ENCODE results near the gene PPP1R27.

The PPP1R27 gene, protein sequence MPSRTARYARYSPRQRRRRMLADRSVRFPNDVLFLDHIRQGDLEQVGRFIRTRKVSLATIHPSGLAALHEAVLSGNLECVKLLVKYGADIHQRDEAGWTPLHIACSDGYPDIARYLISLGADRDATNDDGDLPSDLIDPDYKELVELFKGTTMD

DNA sequence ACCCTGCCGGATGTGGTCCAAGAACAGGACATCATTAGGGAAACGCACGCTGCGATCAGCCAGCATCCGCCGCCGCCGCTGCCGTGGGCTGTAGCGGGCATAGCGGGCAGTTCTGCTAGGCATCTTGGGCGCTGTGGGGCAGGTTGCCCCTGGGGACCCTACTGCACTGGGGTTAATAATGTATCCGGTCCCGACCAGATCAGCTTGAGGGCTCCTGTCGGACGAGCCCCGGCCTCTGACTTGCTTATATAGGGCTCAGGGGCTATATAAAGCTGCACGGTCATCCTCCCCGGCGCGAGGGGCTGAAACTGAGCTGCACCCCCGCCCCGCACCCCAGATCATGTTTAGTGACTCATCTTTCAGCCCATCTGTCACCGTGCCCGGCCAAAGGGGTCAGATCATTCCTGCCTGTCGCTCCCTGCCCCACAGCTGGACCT, at the start of gene PPP1R27:
PPP1R27 (minus strand) TSS at position 220 of the 437 bp plus-strand sequence; CDS start at position 123, 97 bp downstream.
- Mint-ChIP-seq H3K27ac (peak within 1 kb of the TSS; percentile 75 to 92 (median 91)), H3K36me3 (ENCODE audit: low read depth) (no peaks in the 10 kb centered on the region), H3K9me3 (no peaks in the 10 kb centered on the region), H3K4me1 (peaks cover 9% of the 10 kb centered on the region), H3K27me3 (ENCODE audit: low read depth) (no peaks in the 10 kb centered on the region), H3K4me3 (peak within 1 kb of the TSS; percentile 83 to 89 (median 89))
- no peak for TF ChIP-seq CTCF (IDR thresholded peaks at IDR 0.05; ENCODE audit: unreplicated experiment in 3 of 3)

DNA sequence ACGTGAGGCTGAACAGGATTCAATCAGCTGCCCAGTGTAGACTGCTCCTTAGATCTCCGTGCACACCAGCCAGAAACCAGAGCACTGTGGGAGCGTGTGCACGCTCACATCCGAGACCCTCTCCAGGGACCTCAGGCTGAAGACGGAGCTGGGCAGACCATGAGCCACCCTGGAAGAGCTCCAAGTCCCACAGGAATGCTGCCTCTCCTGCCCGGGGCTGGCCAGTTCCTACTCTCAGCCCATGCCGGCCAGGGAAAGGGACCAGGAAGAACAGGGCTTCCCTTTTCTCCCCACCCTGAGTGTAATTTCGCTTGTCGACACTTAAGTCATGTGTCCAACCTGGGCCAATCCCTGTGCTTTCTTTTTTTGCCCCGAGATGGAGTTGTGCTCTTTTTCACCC, 49.7 kb upstream of the PPP1R27 start:
- Mint-ChIP-seq H3K9me3 (no peaks in the 10 kb centered on the region), H3K4me3 (peak overlapping the region in 1 of 3 experiments; percentile 27), H3K36me3 (ENCODE audit: low read depth) (peaks cover 63% of the 10 kb centered on the region), H3K27ac (no peak overlapping the region), H3K27me3 (ENCODE audit: low read depth) (no peaks in the 10 kb centered on the region), H3K4me1 (peaks cover 4% of the 10 kb centered on the region)
- TF ChIP-seq CTCF (IDR thresholded peaks at IDR 0.05; ENCODE audit: unreplicated experiment in 3 of 3): no peak

DNA sequence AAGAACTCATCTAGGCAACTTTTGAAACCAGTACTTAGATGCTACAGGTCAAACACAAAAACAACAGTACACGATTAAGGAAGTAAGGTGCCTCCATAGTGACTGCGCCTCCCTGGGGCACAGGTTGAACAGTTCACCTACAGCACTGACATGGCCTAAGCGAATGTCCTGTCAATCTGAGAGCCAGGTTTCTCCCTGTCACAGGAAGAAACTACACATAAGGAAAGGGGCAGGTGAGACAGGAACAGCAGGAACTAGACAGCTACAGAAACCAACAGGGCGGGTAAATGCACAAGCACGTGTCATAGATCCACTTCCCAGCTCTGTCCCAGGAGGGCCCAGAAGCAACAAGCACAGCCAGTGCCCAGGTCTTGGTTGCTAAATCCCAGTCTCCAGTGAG, 44.3 kb upstream of the PPP1R27 start:
- Mint-ChIP-seq H3K27me3 (ENCODE audit: low read depth) (no peaks in the 10 kb centered on the region), H3K9me3 (no peaks in the 10 kb centered on the region), H3K4me1 (no peaks in the 10 kb centered on the region), H3K36me3 (ENCODE audit: low read depth) (peaks cover 39% of the 10 kb centered on the region), H3K27ac (no peak overlapping the region), H3K4me3 (no peak overlapping the region)
- TF ChIP-seq CTCF (IDR thresholded peaks at IDR 0.05; ENCODE audit: unreplicated experiment in 3 of 3): no peak

GRCh38 chr17:81878294-81878693, 43.4 kb upstream of the PPP1R27 start:
- no peak overlapping the region for H3K27ac Mint-ChIP-seq
- no peak for TF ChIP-seq CTCF (IDR thresholded peaks at IDR 0.05; ENCODE audit: unreplicated experiment in 3 of 3)

DNA sequence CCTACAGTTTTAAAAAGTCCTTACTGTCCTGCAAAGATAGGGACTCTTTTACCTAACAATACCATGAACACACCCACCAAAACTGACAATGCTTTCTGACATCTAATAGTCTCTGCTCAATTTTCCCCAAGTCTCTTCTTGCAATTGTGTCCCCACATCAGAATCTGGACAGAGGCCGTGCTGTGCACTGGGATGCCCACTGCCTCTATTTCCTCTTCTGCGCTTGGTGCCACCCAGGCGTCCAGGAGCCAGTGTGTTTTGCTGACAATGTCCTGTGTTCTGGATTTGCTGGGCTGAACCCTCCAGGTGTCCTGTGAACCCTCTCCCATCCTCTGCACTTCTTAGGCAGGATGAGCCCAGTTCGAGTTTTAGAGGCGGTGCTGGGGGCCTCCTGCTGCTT, 42.7 kb upstream of the PPP1R27 start:
- Mint-ChIP-seq H3K4me1 (no peaks in the 10 kb centered on the region), H3K9me3 (no peaks in the 10 kb centered on the region), H3K36me3 (ENCODE audit: low read depth) (peaks cover 34% of the 10 kb centered on the region), H3K27ac (no peak overlapping the region), H3K4me3 (no peak overlapping the region), H3K27me3 (ENCODE audit: low read depth) (no peaks in the 10 kb centered on the region)
- no peak for TF ChIP-seq CTCF (IDR thresholded peaks at IDR 0.05; ENCODE audit: unreplicated experiment in 3 of 3)

More at GRCh38 chr17:81878294-81878693, 43.4 kb upstream of the PPP1R27 start:
- H3K4me3 Mint-ChIP-seq: no peak overlapping the region
- peaks cover 37% of the 10 kb centered on the region for H3K36me3 Mint-ChIP-seq (ENCODE audit: low read depth)
- H3K27me3 Mint-ChIP-seq (ENCODE audit: low read depth): no peaks in the 10 kb centered on the region
- H3K4me1 Mint-ChIP-seq: no peaks in the 10 kb centered on the region
- H3K9me3 Mint-ChIP-seq: no peaks in the 10 kb centered on the region
